AG04450 (cell line): Measurements from ENCODE around the gene DIDO1. TPM values are rescaled to one million over a fixed set of nuclear protein-coding genes. Genes with fewer than 3 reads are reported as not detected.

Experiments used
- CTCF ChIA-PET: fragments of 300-600, 350-600 bp; formaldehyde crosslinking; extraction: SDS; loops from one replicate; lab custom pipeline; 2022; ENCODE audit warnings: antibody characterized with exemption, inconsistent platforms; lab: Charles Lee
- POLR2A ChIA-PET: fragments of 350-600 bp; formaldehyde crosslinking; extraction: SDS; loops from one replicate; lab custom pipeline; 2021; ENCODE audit warnings: antibody characterized with exemption, inconsistent platforms; lab: Yijun Ruan, JAX
- DNase-seq: peaks from one replicate; pipeline ENCODE4 v3.0.0-alpha.2; 2011; ENCODE audit warnings: low read depth, low spot score
- H3K27ac ChIP-seq: one replicate; pipeline ENCODE4 v1.5.1; 2012; ENCODE audit warnings: low read depth, low read length, control low read depth
- H3K27me3 ChIP-seq: one replicate; pipeline ENCODE4 v1.6.0; 2012; ENCODE audit warnings: low read length; ENCODE audit not compliant: control insufficient read depth, insufficient read depth
- H3K4me3 ChIP-seq: 2 replicates; pipeline ENCODE4 v1.5.1; 2011; ENCODE audit warnings: mild to moderate bottlenecking, low read depth, low read length, control low read depth
- H3K9me3 ChIP-seq: 2 replicates; pipeline ENCODE4 v1.5.1; 2012; ENCODE audit warnings: low read length; ENCODE audit not compliant: control insufficient read depth, insufficient read depth
- polyA plus RNA-seq: library from polyadenylated mRNA; depleted of rRNA; stranded (reverse); fragments of >200 nt; gene quantifications from 2 replicates; pipeline ENCODE4 v1.2.3, GENCODE V29; 2011
- TF ChIP-seq, protein P1 (sequence below): IDR thresholded peaks from 2 replicates; pipeline ENCODE4 v1.5.1; 2011; ENCODE audit warnings: low read depth, low read length, control low read depth, inconsistent platforms

DIDO1 gene
- polyA plus RNA-seq, 1 experiment: 22.1 TPM

DNA sequence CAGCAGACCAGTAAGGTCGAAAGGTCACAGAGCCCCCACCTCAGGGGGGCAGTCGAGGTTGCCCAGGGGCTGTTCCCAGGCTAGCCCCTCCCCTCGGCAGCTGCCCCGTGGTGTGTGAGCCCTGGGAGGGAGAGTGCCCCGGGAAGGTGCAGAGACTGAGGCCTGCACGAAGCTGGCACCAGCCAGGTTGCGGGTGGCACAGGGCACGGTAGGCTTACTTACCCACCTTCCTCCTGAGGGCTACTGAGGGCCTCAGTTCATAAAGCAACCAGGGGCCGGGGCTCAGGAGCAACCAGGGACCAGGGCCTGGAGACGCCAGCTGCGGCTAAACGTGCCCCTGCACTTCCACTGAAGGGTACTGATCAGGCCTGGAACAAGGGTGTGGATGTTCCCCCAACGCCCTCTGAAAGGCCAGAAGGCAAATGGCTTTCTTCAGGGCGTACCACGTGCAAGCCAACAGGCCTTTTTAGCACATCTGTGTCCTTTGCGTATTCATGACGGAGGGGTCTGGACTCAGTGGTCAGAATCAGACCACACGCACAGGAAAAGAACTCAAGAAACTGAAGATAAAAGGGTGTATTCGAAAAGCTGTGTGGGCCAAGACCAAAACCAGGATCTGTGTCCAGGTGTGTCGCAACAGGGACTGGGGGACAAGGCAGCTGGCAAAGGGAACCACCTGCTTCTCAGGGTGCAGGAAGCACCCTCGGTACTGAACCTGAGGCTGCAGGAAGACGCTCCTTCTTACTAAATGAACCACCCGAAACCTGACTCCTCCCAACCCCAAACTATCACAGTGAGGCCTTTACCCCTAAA, 40.2 kb downstream of the DIDO1 start:
- Histone ChIP-seq H3K4me3 (no peak overlapping the region), H3K27ac (no peak overlapping the region), H3K27me3 (no peaks in the 10 kb centered on the region), H3K9me3 (no peaks in the 10 kb centered on the region; the same call in 1 of the 2 replicates)
- CTCF ChIA-PET: interaction anchor here (1.5 to 7.1 kb wide), 3 partner anchors 10 to 18 kb away, joined by 6 to 40 read pairs (median 7); no protein-coding TSS in a partner anchor
- POLR2A ChIA-PET: no interaction called here
- DNase-seq: no peak
- TF ChIP-seq, protein P1, sequence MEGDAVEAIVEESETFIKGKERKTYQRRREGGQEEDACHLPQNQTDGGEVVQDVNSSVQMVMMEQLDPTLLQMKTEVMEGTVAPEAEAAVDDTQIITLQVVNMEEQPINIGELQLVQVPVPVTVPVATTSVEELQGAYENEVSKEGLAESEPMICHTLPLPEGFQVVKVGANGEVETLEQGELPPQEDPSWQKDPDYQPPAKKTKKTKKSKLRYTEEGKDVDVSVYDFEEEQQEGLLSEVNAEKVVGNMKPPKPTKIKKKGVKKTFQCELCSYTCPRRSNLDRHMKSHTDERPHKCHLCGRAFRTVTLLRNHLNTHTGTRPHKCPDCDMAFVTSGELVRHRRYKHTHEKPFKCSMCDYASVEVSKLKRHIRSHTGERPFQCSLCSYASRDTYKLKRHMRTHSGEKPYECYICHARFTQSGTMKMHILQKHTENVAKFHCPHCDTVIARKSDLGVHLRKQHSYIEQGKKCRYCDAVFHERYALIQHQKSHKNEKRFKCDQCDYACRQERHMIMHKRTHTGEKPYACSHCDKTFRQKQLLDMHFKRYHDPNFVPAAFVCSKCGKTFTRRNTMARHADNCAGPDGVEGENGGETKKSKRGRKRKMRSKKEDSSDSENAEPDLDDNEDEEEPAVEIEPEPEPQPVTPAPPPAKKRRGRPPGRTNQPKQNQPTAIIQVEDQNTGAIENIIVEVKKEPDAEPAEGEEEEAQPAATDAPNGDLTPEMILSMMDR: no peak

DNA sequence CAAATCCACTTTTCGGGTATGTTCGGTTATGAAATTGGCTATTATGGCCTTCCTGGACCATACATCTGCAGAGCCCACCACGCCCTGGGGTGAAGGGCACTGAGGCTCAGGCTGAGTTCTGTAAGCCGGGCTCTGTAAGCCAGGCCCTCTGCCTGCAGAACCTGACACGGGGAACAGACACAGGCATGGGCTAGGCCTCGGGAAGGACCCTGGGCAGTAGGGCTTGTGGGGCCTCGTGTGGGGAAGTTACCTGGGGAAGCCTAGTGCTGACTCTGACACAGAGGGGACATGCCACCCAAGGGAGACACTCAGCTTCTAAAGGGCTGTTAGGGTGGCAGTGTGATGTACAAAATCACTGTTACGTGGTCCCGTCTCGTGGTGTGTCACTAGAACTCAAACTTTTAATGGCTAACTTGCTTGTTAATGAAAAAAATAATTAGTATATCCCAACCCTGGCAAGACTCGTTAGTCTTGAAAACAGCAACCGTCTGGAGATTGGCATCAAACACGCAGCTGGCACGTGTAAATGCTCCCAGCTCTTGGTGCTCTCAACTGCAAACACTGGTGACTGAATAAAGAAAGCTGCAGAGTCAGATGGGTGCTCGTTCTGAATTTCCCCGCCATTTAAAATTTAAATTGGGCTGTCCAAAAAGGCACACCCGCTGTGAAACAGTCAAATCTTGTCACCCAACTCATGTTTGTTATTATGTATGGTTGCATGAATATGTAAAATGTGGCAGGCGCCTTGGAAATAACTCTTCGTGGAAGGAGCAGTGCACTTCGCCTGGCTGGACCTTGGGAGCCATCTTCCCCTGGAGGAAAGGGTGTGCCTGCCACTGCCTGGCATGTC, 41.0 kb downstream of the DIDO1 start:
- ChIA-PET CTCF (interaction anchor here (7.1 kb wide), 1 partner anchor 14 kb away, joined by 40 read pairs; no protein-coding TSS in a partner anchor), POLR2A (no interaction called here)
- Histone ChIP-seq H3K4me3 (no peak overlapping the region), H3K27me3 (no peaks in the 10 kb centered on the region), H3K9me3 (no peaks in the 10 kb centered on the region; the same call in 1 of the 2 replicates), H3K27ac (no peak overlapping the region)
- DNase-seq: no peak
- TF ChIP-seq, protein P1: no peak

DNA sequence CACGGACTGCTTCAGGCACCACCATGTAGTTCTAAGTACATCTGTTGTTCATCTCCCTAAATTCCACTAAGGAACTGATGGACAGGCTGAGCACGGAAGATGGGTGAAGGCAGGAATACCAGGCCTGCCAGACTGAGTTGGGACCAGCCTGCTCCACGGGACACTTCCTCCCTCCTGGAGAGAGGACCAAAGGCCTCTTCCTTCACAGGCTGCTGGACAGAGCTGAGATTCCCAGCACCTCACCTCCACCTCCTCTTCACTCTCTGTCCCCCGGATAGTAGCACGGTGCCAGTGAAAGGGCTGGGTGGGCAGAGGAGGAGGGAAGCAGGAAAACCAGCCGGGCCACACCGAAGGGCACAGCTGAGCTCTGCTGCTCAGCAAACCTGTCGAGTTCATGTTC, 41.7 kb downstream of the DIDO1 start:
- H3K9me3 ChIP-seq: no peaks in the 10 kb centered on the region; the same call in 1 of the 2 replicates
- ChIA-PET POLR2A (no interaction called here), CTCF (no interaction called here)
- no peaks in the 10 kb centered on the region for H3K27me3 ChIP-seq
- no peak overlapping the region for H3K4me3 ChIP-seq
- H3K27ac ChIP-seq: no peak overlapping the region
- TF ChIP-seq, protein P1: no peak
- DNase-seq: no peak

DNA sequence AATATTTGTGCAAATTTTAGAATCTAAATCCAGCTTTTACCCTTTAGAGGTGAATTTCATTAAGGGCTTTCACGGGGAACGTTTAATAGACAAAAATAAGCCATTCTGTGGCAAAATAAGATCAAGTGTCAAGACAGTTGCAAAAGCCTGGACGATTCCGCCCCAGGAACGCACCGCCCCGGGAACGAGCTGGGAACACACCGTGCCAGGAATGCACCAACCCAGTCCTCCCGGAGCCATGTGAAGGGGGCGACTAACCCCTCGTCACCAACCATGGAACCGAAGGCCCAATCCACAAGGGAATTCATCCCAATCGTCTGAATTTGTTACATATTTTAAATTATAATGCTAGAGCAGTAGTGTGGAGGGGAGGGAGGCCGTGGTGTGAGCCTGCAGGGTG, 43.9 kb downstream of the DIDO1 start:
- POLR2A ChIA-PET: interaction anchor here (0.8 kb wide), 1 partner anchor 194 kb away, joined by 3 read pairs; no protein-coding TSS in a partner anchor

More for the DNA sequence above, 43.9 kb downstream of the DIDO1 start:
- no peak overlapping the region for H3K27ac ChIP-seq
- CTCF ChIA-PET: interaction anchor here (1.1 kb wide), 1 partner anchor 127 kb away, joined by 3 read pairs; no protein-coding TSS in a partner anchor
- no peaks in the 10 kb centered on the region; the same call in 1 of the 2 replicates for H3K9me3 ChIP-seq
- H3K27me3 ChIP-seq: no peaks in the 10 kb centered on the region
- no peak overlapping the region for H3K4me3 ChIP-seq
- no peak for DNase-seq
- TF ChIP-seq, protein P1: no peak
